ENCODE data around the gene PYGO2. TPM values are rescaled to one million over a fixed set of nuclear protein-coding genes. Genes with fewer than 3 reads are reported as not detected.

Gene PYGO2
- total RNA-seq, 1 experiment from 2014 or later: 35.9 TPM

GRCh38 chr1:155009742-155010141 is 48.2 kb upstream of the PYGO2 start:
- no peak for TF ChIP-seq CTCF (IDR thresholded peaks at IDR 0.05; ENCODE audit: unreplicated experiment)
- DNase-seq (ENCODE audit: unreplicated experiment): no peak
- no TSS peak for BruUV-seq (replicated peaks)
- Mint-ChIP-seq H3K4me3 (ENCODE audit: unreplicated experiment) (peak overlapping the region; percentile 84), H3K27ac (ENCODE audit: low read depth, unreplicated experiment) (peak overlapping the region; percentile 87), H3K4me1 (ENCODE audit: insufficient read depth, unreplicated experiment) (peaks cover 83% of the 10 kb centered on the region), H3K36me3 (ENCODE audit: insufficient read depth, unreplicated experiment) (peaks cover 55% of the 10 kb centered on the region), H3K27me3 (ENCODE audit: insufficient read depth, unreplicated experiment) (no peaks in the 10 kb centered on the region), H3K9me3 (ENCODE audit: unreplicated experiment) (no peaks in the 10 kb centered on the region)
- intact Hi-C loops (cut with micrococcal nuclease): no loop called here
- ChIA-PET CTCF (interaction anchor here (1.0 to 14.4 kb wide), 3 partner anchors 9 to 39 kb away, joined by 3 to 390 read pairs (median 10); partner anchors contain the start of genes ADAM15 and SHC1), POLR2A (interaction anchor here (11.1 to 14.0 kb wide), 2 partner anchors 7 to 35 kb away, joined by 283 to 312 read pairs; partner anchors contain the start of genes CKS1B and SHC1)

- intact Hi-C loops (cut with micrococcal nuclease): no loop called here
- H3K27ac Mint-ChIP-seq (ENCODE audit: low read depth, unreplicated experiment): peak overlapping the region; percentile 87
Measured at GRCh38 chr1:155009221-155009711, 47.7 kb upstream of the PYGO2 start.

GRCh38 chr1:155008015-155008941 is 46.7 kb upstream of the PYGO2 start:
- Mint-ChIP-seq H3K27ac (ENCODE audit: low read depth, unreplicated experiment) (peak overlapping the region; percentile 87), H3K9me3 (ENCODE audit: unreplicated experiment) (no peaks in the 10 kb centered on the region), H3K4me1 (ENCODE audit: insufficient read depth, unreplicated experiment) (peaks cover 85% of the 10 kb centered on the region), H3K36me3 (ENCODE audit: insufficient read depth, unreplicated experiment) (peaks cover 47% of the 10 kb centered on the region), H3K27me3 (ENCODE audit: insufficient read depth, unreplicated experiment) (no peaks in the 10 kb centered on the region), H3K4me3 (ENCODE audit: unreplicated experiment) (peak overlapping the region; percentile 84)
- BruUV-seq (replicated peaks): no TSS peak
- intact Hi-C loops (cut with micrococcal nuclease): no loop called here
- CTCF ChIA-PET: interaction anchor here (0.6 to 2.4 kb wide), 14 partner anchors 8 to 339 kb away, joined by 3 to 10 read pairs (median 4); partner anchors contain the start of genes FLAD1 and KRTCAP2
- POLR2A ChIA-PET: interaction anchor here (0.6 to 41.1 kb wide), 7 partner anchors 9 to 237 kb away, joined by 3 to 1917 read pairs (median 8); partner anchors contain the start of genes ADAM15, CKS1B, FLAD1 and PBXIP1
- DNase-seq (ENCODE audit: unreplicated experiment): no peak
- TF ChIP-seq CTCF (IDR thresholded peaks at IDR 0.05; ENCODE audit: unreplicated experiment): no peak

More at GRCh38 chr1:155009221-155009711, 47.7 kb upstream of the PYGO2 start:
- no TSS peak for BruUV-seq (replicated peaks)
- POLR2A ChIA-PET: interaction anchor here (1.7 to 41.1 kb wide), 4 partner anchors 8 to 38 kb away, joined by 8 to 1917 read pairs (median 146); partner anchors contain the start of genes CKS1B, FLAD1, PBXIP1 and PYGO2
- TF ChIP-seq CTCF (IDR thresholded peaks at IDR 0.05; ENCODE audit: unreplicated experiment): no peak
- peaks cover 50% of the 10 kb centered on the region for H3K36me3 Mint-ChIP-seq (ENCODE audit: insufficient read depth, unreplicated experiment)
- H3K27me3 Mint-ChIP-seq (ENCODE audit: insufficient read depth, unreplicated experiment): no peaks in the 10 kb centered on the region
- H3K4me3 Mint-ChIP-seq (ENCODE audit: unreplicated experiment): peak overlapping the region; percentile 84
- CTCF ChIA-PET: interaction anchor here (1.3 to 2.4 kb wide), 2 partner anchors 9 to 44 kb away, joined by 4 to 10 read pairs; no protein-coding TSS in a partner anchor
- peaks cover 88% of the 10 kb centered on the region for H3K4me1 Mint-ChIP-seq (ENCODE audit: insufficient read depth, unreplicated experiment)
- DNase-seq (ENCODE audit: unreplicated experiment): no peak
- no peaks in the 10 kb centered on the region for H3K9me3 Mint-ChIP-seq (ENCODE audit: unreplicated experiment)

Data from MCF 10A (cell line).